ENCODE results near the gene PIEZO2. TPM values are rescaled to one million over a fixed set of nuclear protein-coding genes. Genes with fewer than 3 reads are reported as not detected.
A peak's percentile ranks its signal among the peaks of the same experiment; 100 is the strongest.
"Not testable (repeated sequence)": the region's sequence is repeated elsewhere in the genome, so short reads cannot be mapped to it uniquely, and the experiment has no call there.

PIEZO2 gene
- 100.0 and 148 TPM in 2 replicates for total RNA-seq

DNA sequence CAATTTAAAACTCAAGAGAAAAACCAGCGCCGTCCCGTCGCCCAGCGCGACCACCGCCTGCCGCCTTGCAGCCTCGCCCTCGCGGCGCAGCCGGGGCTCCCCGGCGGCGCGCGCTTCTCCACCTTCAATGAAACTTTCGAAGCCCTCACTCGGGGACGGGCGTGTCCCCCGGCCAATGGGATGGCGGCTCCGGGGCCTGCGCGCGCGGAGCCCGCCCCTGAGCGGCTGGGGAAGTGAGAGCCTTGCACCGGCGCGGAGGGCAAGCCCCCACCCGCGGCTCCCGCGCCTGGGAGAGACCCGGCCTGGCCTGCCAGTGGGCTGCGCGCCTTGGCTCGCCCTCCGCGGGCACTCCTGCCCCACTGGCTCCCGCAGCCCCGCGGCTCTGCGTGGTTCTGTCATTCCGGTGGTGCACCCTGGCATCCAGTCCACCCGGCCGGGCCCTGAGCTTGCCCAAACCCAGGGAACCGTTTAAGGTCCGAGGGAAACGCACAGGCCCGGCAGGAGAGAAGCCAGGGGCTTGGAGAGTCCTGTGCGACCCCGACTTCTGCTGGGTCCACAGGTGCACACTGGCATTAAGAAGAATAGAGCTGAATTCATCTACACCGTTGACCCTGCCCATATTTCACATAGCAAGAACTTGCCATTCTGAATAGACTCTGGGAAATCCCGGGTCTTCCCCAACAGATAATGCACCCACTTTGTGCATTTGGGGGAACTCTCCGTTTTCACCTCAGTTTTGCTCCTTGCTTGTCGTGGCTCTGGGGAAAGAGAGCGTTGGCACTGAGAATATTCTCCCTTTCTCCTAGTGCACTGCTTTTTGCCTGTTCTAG, at the start of gene PIEZO2:
PIEZO2 (minus strand) TSS at position 129 of the 830 bp plus-strand sequence. CDS start 981 bp downstream, outside the sequence.
- no peak for DNase-seq (ENCODE audit: extremely low read depth, low read depth, low spot score)

GRCh38 chr18:11183637-11184036, 34.3 kb upstream of the PIEZO2 start:
- no peak for DNase-seq (ENCODE audit: extremely low read depth, low read depth, low spot score)

- not testable (repeated sequence) for DNase-seq (ENCODE audit: extremely low read depth, low read depth, low spot score)
Observed at GRCh38 chr18:11181629-11182028, 32.3 kb upstream of the PIEZO2 start.

DNA sequence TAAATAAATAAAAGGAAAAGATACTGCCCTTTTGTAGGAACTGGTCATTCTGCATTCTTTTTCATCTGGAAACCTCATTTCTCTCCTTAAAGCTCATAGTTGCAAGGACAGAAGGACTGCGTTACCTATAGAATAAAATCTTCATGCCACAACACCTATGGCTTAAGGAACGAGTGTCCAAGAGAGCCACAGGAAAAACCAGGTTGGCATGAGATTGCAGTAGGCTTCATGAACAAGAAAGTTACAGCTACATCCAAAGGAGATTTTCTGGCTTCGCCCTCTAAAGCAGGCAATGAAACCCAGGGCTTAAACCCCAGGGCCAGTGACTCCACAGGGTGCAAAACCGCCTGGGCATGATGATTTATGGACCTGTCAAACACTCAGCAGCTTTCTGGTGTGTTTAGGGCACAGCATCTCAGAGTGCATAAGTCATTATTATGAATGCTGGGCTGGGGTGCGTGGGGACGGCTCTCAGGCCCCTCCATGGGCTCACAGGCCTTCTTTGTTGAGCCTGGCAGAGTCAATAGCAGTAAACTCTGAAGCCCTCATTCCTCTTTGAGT, 30.7 kb upstream of the PIEZO2 start:
- DNase-seq (ENCODE audit: extremely low read depth, low read depth, low spot score) = no peak

GRCh38 chr18:11178951-11179549, 29.7 kb upstream of the PIEZO2 start:
- no peak for DNase-seq (ENCODE audit: extremely low read depth, low read depth, low spot score)

DNA sequence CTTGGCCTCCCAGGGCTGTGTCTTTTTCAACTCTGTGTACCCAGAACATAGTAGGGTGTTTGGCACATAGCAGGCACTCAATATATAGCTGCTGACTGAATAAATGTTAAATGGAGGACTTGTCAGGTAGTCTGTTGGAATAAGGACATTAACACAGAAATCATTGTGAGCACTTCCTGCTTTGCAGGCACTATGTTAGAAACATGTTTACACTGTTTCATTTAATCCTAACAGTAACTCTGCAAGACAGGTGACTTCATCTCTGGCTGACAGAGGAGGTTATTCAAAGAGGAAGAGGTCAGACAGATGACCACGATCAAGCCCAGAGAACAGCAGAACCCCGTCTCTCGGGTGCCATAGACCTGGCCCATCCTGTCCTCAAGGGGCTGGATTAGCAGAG, 28.0 kb upstream of the PIEZO2 start:
- no peak for DNase-seq (ENCODE audit: extremely low read depth, low read depth, low spot score)

- no peak for DNase-seq (ENCODE audit: extremely low read depth, low read depth, low spot score)
Observed at GRCh38 chr18:11176481-11176881, 27.1 kb upstream of the PIEZO2 start.

DNA sequence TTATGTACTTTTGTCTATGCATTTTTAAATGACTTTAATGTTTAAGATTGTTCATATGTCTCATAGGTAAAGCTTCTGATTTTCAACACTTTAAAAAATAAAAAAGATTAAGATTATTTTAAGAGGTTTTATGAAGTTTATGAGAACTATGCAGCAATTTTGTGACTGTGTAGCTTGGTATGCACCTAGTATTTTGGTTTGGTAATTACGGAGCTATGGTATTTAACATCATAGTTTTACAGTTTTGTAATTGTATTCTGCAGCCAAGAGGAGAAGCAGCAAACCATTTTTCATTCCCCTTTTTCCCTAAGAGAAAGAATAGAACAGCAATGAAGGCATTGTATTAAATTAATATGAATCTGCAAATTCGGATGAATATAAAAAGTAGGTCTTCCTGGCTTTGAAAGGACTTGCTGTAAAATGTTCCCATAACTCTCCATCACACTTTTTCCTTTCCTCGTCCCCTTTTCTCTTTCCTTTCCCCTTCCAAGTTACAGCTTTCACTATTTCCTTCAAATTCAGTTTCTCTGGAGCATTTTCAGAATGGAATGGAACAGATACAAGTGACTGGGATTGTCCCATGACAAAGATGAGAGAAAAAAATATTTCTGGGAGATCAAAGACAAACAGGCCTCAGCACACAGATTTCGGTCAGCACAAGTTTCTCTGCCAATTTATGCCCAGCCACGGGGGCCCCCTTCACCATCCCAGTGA, 26.1 kb upstream of the PIEZO2 start:
- DNase-seq (ENCODE audit: extremely low read depth, low read depth, low spot score) = no peak

DNA sequence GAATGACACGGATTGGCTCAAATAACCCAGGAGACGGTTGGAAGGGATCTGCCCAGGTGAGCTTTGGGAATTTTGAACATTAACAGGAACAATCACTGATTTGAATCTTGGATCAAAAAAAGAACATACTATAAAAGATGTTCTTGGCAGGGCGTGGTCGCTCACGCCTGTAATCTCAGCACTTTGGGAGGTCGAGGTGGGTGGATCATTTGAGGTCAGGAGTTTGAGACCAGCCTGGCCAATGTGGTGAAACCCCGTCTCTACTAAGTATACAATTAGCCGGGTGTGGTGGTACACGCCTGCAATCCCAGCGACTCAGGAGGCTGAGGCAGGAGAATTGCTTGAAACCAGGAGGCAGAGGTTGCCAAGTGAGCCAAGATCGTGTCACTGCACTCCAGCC, 24.8 kb upstream of the PIEZO2 start:
- not testable (repeated sequence) for DNase-seq (ENCODE audit: extremely low read depth, low read depth, low spot score)

DNA sequence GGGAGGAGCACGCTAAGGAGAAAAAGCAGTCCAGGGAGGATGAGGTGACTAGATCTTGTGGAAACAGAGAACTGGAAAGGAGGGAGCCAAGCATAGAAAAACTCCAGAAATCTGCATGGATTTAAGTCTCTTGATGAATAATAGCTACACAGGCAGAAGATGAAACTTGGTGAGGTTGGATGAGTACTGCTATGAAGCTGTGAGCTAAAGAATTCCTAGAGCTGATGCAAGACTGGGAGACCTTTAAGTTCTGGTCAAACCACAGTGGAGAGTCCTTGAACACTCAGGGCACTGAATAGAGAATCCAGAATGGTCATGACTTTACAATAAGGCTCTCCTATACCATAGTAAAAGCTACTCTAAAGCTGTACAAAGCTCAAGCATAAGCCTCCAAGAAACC, 18.4 kb upstream of the PIEZO2 start:
- no peak for DNase-seq (ENCODE audit: extremely low read depth, low read depth, low spot score)

DNA sequence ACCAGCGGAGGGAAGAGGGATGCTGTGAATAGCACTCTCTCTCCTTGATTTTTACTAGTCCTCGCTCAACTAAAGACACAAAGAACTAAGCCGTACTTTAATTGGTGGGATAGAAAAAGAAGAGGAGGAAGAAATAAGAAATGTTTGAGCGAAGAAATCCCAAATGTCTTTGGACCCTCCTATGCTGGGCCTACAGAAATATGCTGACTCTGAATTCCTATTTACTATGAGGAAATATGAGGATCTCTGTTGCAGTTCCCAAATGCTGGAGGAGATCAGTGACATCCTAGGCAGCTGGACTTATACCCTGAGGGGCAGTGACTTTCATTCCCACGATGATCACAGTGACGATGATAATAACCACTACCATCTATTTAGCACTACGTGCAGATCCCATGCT, 16.6 kb upstream of the PIEZO2 start:
- no peak for DNase-seq (ENCODE audit: extremely low read depth, low read depth, low spot score)

- no peak for DNase-seq (ENCODE audit: extremely low read depth, low read depth, low spot score)
Observed at GRCh38 chr18:11165138-11165537, 15.8 kb upstream of the PIEZO2 start.

- no peak for DNase-seq (ENCODE audit: extremely low read depth, low read depth, low spot score)
Observed at GRCh38 chr18:11163665-11164064, 14.3 kb upstream of the PIEZO2 start.

- DNase-seq (ENCODE audit: extremely low read depth, low read depth, low spot score) = no peak
Observed at GRCh38 chr18:11162889-11163288, 13.5 kb upstream of the PIEZO2 start.

DNA sequence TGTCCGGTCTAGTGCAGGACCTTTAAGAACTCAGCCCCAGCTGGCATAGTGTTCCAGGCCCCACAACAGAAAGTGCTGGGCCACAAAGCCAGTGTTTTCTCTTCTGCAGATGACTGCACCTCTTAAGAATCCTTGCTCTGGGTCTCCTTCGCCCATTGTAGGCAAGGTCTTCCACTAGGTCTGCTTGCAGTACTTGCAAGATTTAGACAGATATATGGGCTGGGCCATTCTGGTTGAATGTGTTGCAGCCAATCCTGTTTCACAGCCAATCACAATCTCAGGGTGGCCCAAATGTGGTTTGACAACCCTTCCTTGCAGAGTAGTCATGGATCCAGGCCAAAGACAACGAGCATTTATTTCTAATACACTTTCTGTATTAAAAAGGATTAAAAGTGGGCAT, 13.1 kb upstream of the PIEZO2 start:
- DNase-seq (ENCODE audit: extremely low read depth, low read depth, low spot score) = no peak

GRCh38 chr18:11160313-11160712, 10.9 kb upstream of the PIEZO2 start:
- DNase-seq (ENCODE audit: extremely low read depth, low read depth, low spot score) = no peak

DNA sequence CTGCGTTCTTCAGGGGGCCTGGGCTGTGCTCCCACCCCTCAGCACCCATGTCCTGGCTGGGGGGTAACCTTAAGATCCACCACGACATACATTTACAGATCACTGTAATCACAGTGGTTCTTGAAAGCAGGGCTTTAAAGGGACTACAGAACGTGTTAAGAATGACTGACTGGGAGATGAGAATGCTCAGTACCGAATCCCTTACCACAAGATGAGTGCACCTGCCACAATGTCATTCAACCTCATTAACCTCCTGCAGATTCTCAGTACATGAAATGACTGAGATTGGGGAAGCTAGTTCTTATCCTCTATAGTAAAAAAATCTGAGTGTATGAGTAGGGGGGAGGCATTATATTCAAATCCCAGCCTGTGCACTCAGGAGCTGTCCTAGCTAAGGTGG, 10.5 kb upstream of the PIEZO2 start:
- no peak for DNase-seq (ENCODE audit: extremely low read depth, low read depth, low spot score)

GRCh38 chr18:11156978-11157377, 7.6 kb upstream of the PIEZO2 start:
- DNase-seq (ENCODE audit: extremely low read depth, low read depth, low spot score) = no peak

- DNase-seq (ENCODE audit: extremely low read depth, low read depth, low spot score) = no peak
Observed at GRCh38 chr18:11155034-11155759, 5.8 kb upstream of the PIEZO2 start.

- DNase-seq (ENCODE audit: extremely low read depth, low read depth, low spot score) = peak; percentile 29
Observed at GRCh38 chr18:11154368-11154989, 5.1 kb upstream of the PIEZO2 start.

All from glomerular endothelial cell (primary cell).